ENCODE results near the gene COL24A1. TPM values are rescaled to one million over a fixed set of nuclear protein-coding genes. Genes with fewer than 3 reads are reported as not detected.

Gene COL24A1
- total and polyA plus RNA-seq, 4 donors: 0.33 to 16.7 (median 0.67) TPM

DNA sequence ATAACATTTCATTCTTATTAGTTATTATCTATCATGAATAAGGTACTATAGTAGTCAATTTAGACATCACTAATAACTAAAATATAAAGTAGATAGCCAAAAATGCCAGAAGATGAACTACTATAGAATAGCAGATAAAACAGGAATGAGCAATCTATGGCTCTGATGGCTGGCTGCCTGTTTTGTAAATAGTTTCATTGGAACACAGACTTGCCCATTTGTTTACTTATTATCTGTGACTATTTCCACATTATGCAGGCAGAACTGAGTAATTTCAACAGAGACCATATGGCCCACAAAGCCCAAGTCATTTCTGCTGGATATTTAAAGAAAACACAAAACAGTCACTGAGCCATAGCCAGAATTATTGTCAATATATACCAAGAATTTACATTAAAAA is 222.1 kb downstream of the COL24A1 start:
- DNase-seq: peak; percentile 73 to 98 (median 97)
- Histone ChIP-seq H3K4me1 (ENCODE audit: control insufficient read depth in 5 of 5, insufficient read depth in 5 of 5, low read length in 5 of 5) (peaks cover 0 to 38% (median 0%) of the 10 kb centered on the region in 5 donors), H3K36me3 (ENCODE audit: control insufficient read depth in 4 of 4, insufficient read depth in 4 of 4, low read length in 4 of 4) (peaks cover 0 to 9% (median 1%) of the 10 kb centered on the region in 4 donors), H3K4me3 (no peak overlapping the region), H3K27ac (ENCODE audit: low read depth in 1 of 2, low read length in 1 of 2) (no peak overlapping the region), H3K9me3 (ENCODE audit: control insufficient read depth in 4 of 4, insufficient read depth in 3 of 4, low read length in 3 of 4) (no peaks in the 10 kb centered on the region), H3K27me3 (ENCODE audit: control insufficient read depth in 3 of 3, insufficient read depth in 3 of 3, low read length in 2 of 3) (no peaks in the 10 kb centered on the region), H3K9ac (ENCODE audit: insufficient read depth in 1 of 2, low read length in 2 of 2) (no peak overlapping the region)
- ATAC-seq (ENCODE audit: insufficient read depth, low FRiP score): no peak
- TF ChIP-seq, protein P1, sequence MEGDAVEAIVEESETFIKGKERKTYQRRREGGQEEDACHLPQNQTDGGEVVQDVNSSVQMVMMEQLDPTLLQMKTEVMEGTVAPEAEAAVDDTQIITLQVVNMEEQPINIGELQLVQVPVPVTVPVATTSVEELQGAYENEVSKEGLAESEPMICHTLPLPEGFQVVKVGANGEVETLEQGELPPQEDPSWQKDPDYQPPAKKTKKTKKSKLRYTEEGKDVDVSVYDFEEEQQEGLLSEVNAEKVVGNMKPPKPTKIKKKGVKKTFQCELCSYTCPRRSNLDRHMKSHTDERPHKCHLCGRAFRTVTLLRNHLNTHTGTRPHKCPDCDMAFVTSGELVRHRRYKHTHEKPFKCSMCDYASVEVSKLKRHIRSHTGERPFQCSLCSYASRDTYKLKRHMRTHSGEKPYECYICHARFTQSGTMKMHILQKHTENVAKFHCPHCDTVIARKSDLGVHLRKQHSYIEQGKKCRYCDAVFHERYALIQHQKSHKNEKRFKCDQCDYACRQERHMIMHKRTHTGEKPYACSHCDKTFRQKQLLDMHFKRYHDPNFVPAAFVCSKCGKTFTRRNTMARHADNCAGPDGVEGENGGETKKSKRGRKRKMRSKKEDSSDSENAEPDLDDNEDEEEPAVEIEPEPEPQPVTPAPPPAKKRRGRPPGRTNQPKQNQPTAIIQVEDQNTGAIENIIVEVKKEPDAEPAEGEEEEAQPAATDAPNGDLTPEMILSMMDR (IDR thresholded peaks at IDR 0.05; ENCODE audit: control extremely low read depth, extremely low read depth): no peak

DNA sequence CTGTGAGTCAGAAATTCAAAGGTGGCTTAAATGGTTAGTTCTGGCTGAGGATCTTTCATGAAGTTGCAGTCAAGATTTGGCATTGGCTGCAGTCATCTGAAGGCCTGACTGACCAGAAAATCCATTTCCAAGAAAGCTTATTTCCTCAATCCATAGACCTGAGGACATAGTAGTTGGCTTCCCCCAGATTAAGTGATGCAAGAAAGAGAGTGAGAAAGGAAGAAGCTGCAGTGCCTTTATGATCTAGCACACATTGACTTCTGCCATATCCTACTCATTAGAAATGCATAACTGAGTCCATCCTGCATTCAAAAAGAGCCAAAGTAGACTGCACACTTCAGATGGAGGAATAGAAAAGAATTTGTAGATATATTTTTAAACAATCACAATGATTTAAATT is 222.6 kb downstream of the COL24A1 start:
- TF ChIP-seq, protein P1 (IDR thresholded peaks at IDR 0.05; ENCODE audit: control extremely low read depth, extremely low read depth): no peak
- Histone ChIP-seq H3K9me3 (ENCODE audit: control insufficient read depth in 4 of 4, insufficient read depth in 3 of 4, low read length in 3 of 4) (no peaks in the 10 kb centered on the region), H3K27me3 (ENCODE audit: control insufficient read depth in 3 of 3, insufficient read depth in 3 of 3, low read length in 2 of 3) (no peaks in the 10 kb centered on the region), H3K36me3 (ENCODE audit: control insufficient read depth in 4 of 4, insufficient read depth in 4 of 4, low read length in 4 of 4) (peaks cover 0 to 9% (median 0%) of the 10 kb centered on the region in 4 donors), H3K9ac (ENCODE audit: insufficient read depth in 1 of 2, low read length in 2 of 2) (no peak overlapping the region), H3K4me3 (no peak overlapping the region), H3K27ac (ENCODE audit: low read depth in 1 of 2, low read length in 1 of 2) (no peak overlapping the region), H3K4me1 (ENCODE audit: control insufficient read depth in 5 of 5, insufficient read depth in 5 of 5, low read length in 5 of 5) (peaks cover 0 to 38% (median 0%) of the 10 kb centered on the region in 5 donors)
- ATAC-seq (ENCODE audit: insufficient read depth, low FRiP score): no peak
- peak; percentile 27 to 86 (median 82) for DNase-seq

- no peak overlapping the region for H3K27ac ChIP-seq (ENCODE audit: low read depth in 1 of 2, low read length in 1 of 2)
- TF ChIP-seq, protein P1 (IDR thresholded peaks at IDR 0.05; ENCODE audit: control extremely low read depth, extremely low read depth): no peak
- WGBS, 2 donors: 75 to 82% methylated on average over 3 of the region's 3 CpGs
- no peaks in the 10 kb centered on the region for H3K27me3 ChIP-seq (ENCODE audit: control insufficient read depth in 3 of 3, insufficient read depth in 3 of 3, low read length in 2 of 3)
- no peaks in the 10 kb centered on the region for H3K36me3 ChIP-seq (ENCODE audit: control insufficient read depth in 4 of 4, insufficient read depth in 4 of 4, low read length in 4 of 4)
- H3K4me3 ChIP-seq: no peak overlapping the region
- DNase-seq (no peak), ATAC-seq (ENCODE audit: insufficient read depth, low FRiP score) (no peak)
- H3K9ac ChIP-seq (ENCODE audit: insufficient read depth in 1 of 2, low read length in 2 of 2): no peak overlapping the region
- H3K9me3 ChIP-seq (ENCODE audit: control insufficient read depth in 4 of 4, insufficient read depth in 3 of 4, low read length in 3 of 4): no peaks in the 10 kb centered on the region
- peaks cover 0 to 5% (median 0%) of the 10 kb centered on the region in 5 donors for H3K4me1 ChIP-seq (ENCODE audit: control insufficient read depth in 5 of 5, insufficient read depth in 5 of 5, low read length in 5 of 5)
These were observed 244.8 kb downstream of the COL24A1 start for GRCh38 chr1:85911742-85912141.

DNA sequence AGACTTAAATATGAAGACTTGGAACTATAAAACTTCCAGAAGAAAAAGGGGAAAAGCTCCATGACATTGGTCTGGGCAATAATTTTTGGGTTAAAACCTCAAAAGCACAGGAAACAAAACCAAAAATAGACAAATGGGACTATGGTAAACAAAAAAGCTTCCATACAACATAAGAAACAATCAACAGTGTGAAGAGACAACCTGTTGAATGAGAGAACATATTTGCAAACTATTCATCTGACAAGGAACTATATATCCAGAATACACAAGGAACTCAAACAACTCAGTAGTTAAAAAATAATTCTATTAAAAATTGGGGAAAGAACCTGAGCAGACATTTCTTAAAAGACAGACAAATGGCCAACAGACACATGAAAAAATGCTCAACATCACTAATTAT is 255.7 kb downstream of the COL24A1 start:
- Histone ChIP-seq H3K27ac (ENCODE audit: low read depth in 1 of 2, low read length in 1 of 2) (no peak overlapping the region), H3K27me3 (ENCODE audit: control insufficient read depth in 3 of 3, insufficient read depth in 3 of 3, low read length in 2 of 3) (no peaks in the 10 kb centered on the region), H3K9me3 (ENCODE audit: control insufficient read depth in 4 of 4, insufficient read depth in 3 of 4, low read length in 3 of 4) (peaks cover 0 to 3% (median 1%) of the 10 kb centered on the region in 4 donors), H3K9ac (ENCODE audit: insufficient read depth in 1 of 2, low read length in 2 of 2) (no peak overlapping the region), H3K4me3 (no peak overlapping the region), H3K4me1 (ENCODE audit: control insufficient read depth in 5 of 5, insufficient read depth in 5 of 5, low read length in 5 of 5) (peaks cover 0 to 4% (median 0%) of the 10 kb centered on the region in 5 donors), H3K36me3 (ENCODE audit: control insufficient read depth in 4 of 4, insufficient read depth in 4 of 4, low read length in 4 of 4) (no peaks in the 10 kb centered on the region)
- no peak for ATAC-seq (ENCODE audit: insufficient read depth, low FRiP score)
- DNase-seq: no peak
- TF ChIP-seq, protein P1 (IDR thresholded peaks at IDR 0.05; ENCODE audit: control extremely low read depth, extremely low read depth): no peak

All from lung (tissue), 12 donors.